ENCODE results near the gene NOP16.

GRCh38 chr5:176365351-176366231 lies 22.8 kb downstream of the NOP16 start, which contains the start of gene ARL10:
- TF ChIP-seq, protein P1, sequence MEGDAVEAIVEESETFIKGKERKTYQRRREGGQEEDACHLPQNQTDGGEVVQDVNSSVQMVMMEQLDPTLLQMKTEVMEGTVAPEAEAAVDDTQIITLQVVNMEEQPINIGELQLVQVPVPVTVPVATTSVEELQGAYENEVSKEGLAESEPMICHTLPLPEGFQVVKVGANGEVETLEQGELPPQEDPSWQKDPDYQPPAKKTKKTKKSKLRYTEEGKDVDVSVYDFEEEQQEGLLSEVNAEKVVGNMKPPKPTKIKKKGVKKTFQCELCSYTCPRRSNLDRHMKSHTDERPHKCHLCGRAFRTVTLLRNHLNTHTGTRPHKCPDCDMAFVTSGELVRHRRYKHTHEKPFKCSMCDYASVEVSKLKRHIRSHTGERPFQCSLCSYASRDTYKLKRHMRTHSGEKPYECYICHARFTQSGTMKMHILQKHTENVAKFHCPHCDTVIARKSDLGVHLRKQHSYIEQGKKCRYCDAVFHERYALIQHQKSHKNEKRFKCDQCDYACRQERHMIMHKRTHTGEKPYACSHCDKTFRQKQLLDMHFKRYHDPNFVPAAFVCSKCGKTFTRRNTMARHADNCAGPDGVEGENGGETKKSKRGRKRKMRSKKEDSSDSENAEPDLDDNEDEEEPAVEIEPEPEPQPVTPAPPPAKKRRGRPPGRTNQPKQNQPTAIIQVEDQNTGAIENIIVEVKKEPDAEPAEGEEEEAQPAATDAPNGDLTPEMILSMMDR (conservative IDR thresholded peaks at IDR 0.05), result no peak
- TF ChIP-seq ZFX (IDR thresholded peaks at IDR 0.05), result no peak
